Epidermal melanocyte (primary cell): ENCODE measurements around the gene ZHX3.

Experiments used
- DNase-seq: peaks from one replicate; pipeline ENCODE4 v3.0.0; 2011; ENCODE audit warnings: low spot score; ENCODE audit not compliant: insufficient read length

ZHX3 gene

GRCh38 chr20:41172296-41173140, 145.0 kb downstream of the ZHX3 start:
- no peak for DNase-seq

- DNase-seq = no peak
These were observed 145.7 kb downstream of the ZHX3 start for GRCh38 chr20:41171736-41172295.

- peak; percentile 9 for DNase-seq
These were observed 147.0 kb downstream of the ZHX3 start for GRCh38 chr20:41170386-41171105.

DNA sequence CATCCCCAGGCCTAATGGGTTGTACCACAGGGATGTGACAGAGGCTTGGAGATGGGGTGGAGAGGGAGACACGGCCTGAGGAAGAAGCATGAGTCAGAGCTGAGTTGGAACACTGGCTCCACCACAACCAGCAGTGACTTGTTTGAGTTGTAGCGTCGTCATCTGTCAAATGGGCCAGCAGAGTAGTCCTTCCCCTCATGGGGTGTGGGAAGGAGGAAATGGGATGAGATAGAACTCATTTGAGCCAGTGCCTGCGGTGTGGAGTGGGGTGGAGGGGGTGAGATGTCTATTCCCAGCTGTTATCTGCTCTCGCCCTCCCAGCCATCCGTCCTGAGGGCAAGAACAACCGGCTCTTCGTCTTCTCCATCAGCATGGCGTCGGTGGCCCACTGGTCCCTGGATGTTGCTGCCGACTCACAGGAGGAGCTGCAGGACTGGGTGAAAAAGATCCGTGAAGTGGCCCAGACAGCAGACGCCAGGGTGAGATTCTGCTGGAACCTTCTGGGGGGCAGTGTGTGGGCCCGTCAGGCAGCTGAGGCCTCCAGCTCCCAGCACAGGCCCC, 147.7 kb downstream of the ZHX3 start:
- peak; percentile 2 for DNase-seq

DNA sequence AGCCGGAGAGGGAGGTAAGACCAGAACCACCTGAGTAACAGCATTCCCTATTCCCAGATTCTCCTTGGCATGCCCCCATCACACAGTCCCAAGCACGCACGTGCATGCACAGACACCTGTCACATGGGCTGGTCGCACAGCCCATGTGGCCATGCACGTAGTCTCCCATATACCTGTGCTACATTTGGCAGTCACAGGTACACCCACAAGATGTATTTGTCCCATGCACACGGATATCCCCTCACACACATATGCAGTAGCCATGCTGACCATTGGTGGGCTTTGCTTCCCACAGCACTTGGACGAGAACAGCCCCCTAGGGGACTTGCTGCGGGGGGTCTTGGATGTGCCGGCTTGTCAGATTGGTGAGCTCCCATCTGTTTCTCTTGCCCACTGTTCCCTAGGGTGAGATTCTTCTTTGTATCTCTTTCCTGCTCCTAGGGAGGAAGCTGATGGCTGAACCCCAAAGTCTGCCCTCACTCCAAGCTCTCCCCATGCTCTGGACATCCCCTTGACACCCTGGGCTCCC, 148.3 kb downstream of the ZHX3 start:
- DNase-seq = no peak

- DNase-seq = no peak
These were observed 149.0 kb downstream of the ZHX3 start for GRCh38 chr20:41168281-41169161.

DNA sequence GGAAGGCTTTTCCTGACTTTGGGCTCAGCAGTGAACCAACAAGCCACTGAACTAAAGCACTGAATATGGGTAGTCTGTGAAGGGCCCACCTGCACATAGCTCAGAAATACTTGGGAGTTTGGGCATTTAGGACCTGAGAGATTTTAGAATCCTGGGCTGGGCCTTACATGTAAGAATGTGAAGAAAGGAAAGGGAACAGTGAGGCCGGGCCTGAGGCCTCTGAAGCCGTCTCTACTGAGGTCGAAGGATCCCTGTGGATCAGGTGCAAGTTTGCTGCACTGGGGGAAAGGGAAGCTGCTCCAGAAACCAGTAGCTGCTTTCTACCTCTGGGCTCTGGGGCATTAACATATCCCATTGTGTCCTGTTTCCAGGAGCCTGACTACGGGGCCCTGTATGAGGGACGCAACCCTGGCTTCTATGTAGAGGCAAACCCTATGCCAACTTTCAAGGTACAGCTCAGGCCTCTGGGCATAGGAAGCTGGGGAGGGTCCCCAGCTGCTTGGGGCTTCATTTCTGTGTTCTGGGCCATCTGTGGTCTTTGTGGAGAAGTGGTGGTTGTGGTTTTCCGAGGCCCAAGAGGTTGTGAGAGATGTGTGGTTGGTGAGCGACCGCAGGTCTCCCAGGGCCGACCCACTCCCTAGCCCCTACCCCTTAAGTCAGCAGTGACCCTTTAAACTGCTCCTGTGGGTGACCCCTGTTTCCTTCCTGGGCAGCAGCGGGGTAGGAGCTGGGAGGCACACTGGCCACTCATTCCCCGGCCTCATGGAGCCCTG, 149.9 kb downstream of the ZHX3 start:
- DNase-seq = no peak

DNA sequence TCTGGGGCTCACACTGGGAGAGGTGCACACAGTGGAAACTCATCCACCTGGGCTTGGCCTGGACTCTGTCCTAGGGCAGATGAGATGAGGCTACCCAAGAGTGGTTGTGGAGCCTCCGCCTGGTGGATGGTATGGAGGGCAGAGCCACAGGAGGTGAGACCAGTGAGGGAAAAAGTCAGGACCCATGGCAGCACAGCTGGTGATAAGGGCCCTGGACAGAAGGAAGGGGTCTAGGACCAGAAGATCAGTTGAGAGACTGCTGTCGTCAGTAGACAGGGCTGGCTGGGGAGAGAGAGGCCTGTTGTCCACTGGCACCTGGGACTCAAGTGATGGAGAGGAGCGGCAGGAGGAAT, 150.4 kb downstream of the ZHX3 start:
- no peak for DNase-seq

DNA sequence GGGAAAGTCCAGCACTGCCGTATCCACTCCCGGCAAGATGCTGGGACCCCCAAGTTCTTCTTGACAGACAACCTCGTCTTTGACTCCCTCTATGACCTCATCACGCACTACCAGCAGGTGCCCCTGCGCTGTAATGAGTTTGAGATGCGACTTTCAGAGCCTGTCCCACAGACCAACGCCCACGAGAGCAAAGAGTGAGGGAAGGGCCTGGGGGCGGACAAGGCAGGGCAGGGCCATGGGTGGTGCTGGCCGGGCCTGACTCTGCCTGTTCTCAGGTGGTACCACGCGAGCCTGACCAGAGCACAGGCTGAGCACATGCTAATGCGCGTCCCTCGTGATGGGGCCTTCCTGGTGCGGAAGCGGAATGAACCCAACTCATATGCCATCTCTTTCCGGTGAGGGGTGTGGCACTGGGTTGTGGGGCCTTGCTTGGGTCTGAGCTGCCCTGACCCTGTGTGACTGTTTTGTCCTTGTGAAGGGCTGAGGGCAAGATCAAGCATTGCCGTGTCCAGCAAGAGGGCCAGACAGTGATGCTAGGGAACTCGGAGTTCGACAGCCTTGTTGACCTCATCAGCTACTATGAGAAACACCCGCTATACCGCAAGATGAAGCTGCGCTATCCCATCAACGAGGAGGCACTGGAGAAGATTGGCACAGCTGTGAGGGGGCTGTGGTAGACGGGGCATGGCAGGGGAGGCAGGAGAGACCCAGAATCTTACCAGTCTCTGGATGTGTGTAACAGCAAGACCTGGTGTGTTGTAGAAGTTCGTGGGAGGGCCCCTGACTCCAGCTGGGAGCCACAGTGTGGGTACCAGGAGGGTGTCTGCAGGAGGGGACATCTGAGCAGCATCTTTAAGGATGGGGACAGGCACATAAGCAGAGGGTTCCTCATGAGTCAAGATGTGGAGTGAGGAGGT, 151.1 kb downstream of the ZHX3 start:
- DNase-seq = no peak

DNA sequence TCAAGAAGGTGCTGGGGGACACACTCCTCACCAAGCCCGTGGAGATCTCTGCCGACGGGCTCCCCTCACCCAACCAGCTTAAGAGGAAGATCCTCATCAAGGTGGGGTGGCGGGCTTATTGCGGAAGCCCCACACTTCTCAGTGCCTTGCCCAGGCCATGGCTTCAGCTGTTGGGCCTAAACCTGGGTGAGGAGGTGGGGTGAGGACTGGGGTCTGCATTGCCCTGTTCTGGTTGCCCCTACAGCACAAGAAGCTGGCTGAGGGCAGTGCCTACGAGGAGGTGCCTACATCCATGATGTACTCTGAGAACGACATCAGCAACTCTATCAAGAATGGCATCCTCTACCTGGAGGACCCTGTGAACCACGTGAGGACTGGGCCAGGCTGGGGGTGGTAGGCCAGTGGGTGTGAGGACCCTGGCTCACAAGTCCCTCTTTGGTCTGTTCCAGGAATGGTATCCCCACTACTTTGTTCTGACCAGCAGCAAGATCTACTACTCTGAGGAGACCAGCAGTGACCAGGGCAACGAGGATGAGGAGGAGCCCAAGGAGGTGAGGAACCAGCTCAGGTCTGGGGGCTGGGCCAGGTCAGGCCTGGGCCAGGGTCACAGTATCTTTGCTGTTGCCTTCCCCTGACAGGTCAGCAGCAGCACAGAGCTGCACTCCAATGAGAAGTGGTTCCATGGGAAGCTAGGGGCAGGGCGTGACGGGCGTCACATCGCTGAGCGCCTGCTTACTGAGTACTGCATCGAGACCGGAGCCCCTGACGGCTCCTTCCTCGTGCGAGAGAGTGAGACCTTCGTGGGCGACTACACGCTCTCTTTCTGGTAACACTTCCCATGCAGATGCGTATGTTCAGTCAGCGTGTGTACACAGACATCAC, 152.3 kb downstream of the ZHX3 start:
- DNase-seq = no peak

DNA sequence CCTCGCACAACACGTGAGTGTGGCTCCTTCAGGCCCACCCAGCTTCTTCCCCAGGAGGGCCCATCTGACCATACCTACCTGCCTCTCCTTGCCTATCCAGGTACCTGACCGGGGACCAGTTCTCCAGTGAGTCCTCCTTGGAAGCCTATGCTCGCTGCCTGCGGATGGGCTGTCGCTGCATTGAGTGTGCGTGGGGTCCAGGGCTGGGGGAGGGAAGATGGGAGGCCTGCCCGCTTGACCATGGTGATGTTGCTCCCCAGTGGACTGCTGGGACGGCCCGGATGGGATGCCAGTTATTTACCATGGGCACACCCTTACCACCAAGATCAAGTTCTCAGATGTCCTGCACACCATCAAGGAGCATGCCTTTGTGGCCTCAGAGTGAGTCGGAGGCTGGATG, 153.7 kb downstream of the ZHX3 start:
- DNase-seq = no peak

DNA sequence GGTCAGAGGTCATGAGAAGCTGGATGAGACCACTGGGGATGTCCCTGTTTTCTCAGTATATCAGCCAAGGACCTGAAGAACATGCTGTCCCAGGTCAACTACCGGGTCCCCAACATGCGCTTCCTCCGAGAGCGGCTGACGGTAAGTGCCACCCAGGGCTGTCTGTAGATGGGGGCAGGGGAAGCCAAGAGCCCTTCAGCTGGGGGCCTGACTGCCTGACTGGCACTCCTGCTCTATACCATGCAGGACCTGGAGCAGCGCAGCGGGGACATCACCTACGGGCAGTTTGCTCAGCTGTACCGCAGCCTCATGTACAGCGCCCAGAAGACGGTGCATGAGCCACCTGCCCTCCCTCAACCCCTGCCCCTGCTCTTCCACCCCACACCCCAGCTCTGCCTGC, 155.1 kb downstream of the ZHX3 start:
- DNase-seq = no peak

GRCh38 chr20:41161886-41162285, 155.6 kb downstream of the ZHX3 start:
- DNase-seq = no peak

DNA sequence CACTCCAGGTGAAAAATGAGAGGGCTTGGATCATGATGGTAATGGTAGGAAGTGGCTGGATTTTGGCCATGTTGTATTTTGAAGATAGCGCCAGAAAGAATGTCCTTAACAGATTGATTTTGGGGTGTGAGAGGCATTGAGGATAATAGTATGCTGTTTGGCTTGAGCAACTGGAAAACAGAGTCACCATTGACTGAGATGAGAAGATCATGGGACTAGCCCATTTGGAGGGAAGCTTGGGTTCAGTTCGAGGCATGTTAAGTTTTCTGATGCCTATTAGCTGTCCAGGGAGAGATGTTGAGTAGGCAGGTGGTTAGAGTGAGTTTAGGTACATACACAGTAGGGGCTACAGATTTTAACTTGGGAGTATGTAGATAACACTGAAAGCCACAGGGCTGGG, 156.8 kb downstream of the ZHX3 start:
- DNase-seq = no peak

DNA sequence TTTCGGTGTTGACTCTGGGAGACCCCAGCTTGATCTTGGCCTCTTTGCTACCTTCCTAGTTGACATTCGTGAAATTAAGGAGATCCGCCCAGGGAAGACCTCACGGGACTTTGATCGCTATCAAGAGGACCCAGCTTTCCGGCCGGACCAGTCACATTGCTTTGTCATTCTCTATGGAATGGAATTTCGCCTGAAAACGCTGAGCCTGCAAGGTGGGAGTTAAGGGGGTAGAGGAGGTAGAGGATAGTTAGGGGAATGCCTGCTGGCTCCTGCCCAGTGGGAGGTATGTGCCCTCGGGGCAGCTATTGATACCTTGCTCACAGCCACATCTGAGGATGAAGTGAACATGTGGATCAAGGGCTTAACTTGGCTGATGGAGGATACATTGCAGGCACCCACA, 158.0 kb downstream of the ZHX3 start:
- DNase-seq = no peak

GRCh38 chr20:41158082-41158625, 159.4 kb downstream of the ZHX3 start:
- no peak for DNase-seq

DNA sequence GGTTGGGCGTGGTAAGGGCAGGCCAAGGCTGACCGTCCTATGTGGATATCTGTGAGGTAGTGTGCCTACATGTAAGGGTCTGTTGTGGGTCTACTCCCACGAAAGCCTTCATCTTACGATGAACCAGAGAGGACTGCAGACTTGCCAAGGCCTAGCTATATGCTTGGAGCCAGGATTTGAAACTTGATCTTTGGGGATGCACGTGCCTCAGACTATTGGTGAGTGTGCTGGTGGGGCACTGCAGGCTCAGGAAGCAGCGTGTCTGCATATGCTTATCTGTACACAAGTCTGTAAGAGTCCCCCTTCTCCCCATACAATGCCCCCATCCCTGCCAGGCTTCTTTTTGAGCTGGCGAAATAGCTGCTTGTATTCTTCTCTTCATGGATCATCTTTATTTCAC, 162.3 kb downstream of the ZHX3 start:
- no peak for DNase-seq
